NCI-H2029 treated with DMSO at 0.1 percent for 48 hours (cell line): Measurements from ENCODE around the gene ALKBH7.

ENCODE experiments used
- DNase-seq: peaks from one replicate; lab custom pipeline; 2025; lab: John Stamatoyannopoulos, UW

ALKBH7 gene

DNA sequence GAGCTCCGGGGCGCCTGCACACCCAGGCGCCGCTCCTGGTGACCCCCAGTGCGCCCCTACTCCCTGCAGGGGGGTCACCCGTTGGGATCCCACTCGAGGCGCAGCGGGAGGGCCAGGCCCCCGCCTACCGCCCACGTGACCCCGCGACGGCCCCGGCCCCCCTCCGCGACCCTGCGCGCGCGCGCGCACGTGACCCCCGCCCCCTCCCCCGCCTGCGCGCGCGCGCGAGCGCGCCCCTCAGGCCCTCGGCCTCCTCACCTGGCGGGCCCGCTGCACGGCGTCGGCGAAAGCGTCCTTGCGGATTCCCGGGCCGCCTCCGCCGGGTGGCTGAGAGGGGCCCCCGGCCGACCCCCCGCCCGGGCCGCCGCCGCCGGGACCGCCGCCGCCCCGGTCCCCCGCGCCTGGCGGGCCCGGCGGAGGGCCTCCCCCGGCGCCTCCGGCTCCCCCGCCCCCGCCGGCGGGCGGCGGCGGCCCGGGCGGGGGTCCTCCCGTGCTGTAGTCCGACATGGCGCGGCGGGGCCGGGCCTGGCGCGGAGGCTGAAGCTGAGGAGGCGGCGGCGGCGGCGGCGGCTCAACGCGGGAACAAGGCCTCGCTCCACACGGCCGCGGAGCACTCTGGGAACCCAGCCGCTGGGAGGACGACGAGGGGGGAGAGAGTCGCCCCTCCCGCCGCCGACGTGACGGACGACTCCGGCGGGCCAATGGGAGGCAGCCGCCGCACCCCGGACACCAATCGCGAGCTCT, 51.8 kb downstream of the ALKBH7 start, which contains the start of gene KHSRP:
Gene KHSRP (minus strand): TSS at position 617 of the 744 bp plus-strand sequence. CDS start 110 bp downstream, at position 507.
- no peak for DNase-seq
